AG09319 (cell line): Measurements from ENCODE around the gene TMEM170B.

Source experiments
- DNase-seq: peaks from one replicate; pipeline ENCODE4 v3.0.0-alpha.2; 2010; ENCODE audit warnings: low read depth; ENCODE audit errors: extremely low read depth
- TF ChIP-seq, protein P1 (sequence below): IDR thresholded peaks from 2 replicates; pipeline ENCODE4 v1.5.1; 2011; ENCODE audit warnings: low read depth, mild to moderate bottlenecking, inconsistent platforms, low read length, moderate library complexity

Gene TMEM170B

DNA sequence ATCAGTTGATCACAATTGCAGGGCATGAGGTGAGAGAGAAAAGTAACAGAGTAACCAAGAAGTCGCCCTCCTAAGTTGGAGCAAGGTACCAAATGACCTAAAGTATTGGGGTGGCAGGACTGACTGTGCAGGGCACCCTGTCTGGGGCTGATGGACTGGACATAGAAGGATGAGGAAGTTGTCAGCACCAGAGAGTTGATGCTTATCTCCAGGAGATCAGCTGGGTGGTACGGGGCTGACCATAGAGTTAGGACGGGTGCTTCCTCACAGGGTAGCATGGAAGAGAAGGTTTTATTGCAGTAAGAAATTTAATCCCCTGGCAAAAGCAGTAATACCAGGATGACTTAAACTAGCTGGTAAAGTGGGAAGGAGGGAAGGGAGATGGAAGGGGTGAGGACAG lies 66.7 kb downstream of the TMEM170B start:
- TF ChIP-seq, protein P1, sequence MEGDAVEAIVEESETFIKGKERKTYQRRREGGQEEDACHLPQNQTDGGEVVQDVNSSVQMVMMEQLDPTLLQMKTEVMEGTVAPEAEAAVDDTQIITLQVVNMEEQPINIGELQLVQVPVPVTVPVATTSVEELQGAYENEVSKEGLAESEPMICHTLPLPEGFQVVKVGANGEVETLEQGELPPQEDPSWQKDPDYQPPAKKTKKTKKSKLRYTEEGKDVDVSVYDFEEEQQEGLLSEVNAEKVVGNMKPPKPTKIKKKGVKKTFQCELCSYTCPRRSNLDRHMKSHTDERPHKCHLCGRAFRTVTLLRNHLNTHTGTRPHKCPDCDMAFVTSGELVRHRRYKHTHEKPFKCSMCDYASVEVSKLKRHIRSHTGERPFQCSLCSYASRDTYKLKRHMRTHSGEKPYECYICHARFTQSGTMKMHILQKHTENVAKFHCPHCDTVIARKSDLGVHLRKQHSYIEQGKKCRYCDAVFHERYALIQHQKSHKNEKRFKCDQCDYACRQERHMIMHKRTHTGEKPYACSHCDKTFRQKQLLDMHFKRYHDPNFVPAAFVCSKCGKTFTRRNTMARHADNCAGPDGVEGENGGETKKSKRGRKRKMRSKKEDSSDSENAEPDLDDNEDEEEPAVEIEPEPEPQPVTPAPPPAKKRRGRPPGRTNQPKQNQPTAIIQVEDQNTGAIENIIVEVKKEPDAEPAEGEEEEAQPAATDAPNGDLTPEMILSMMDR = no peak
- DNase-seq = no peak

DNA sequence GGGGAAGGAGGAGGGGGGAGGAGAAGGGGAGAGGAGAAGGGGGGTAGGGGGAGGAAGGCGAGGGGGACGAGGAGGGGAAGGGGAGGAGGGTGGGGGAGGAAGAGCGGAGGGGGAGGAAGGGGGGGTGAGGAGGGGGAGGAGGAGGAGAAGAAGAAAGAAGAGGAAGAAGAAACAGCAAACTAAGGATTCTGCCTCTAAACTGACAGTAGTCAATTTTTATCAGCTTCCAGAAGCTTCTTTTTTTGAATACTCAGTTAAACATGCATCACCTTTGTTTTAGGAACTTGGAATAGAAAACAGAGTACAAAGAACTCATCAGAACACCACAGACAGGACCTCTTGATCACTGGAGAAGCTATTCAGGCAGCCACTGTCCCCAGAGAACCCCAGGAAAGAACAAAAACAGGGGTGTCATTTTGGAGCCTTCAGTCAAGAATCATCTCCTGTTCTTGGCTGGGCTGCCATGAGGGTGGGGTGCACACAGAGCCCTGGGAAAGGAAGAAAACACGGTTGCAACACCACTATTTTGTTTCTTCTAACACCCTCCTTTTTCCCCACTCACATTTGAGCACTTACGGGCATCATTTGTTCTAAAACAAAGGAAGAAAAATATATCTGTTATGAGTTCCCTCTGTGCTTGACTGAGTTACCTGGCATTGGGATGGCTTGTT lies 67.4 kb downstream of the TMEM170B start:
- no peak for DNase-seq
- TF ChIP-seq, protein P1 = no peak

DNA sequence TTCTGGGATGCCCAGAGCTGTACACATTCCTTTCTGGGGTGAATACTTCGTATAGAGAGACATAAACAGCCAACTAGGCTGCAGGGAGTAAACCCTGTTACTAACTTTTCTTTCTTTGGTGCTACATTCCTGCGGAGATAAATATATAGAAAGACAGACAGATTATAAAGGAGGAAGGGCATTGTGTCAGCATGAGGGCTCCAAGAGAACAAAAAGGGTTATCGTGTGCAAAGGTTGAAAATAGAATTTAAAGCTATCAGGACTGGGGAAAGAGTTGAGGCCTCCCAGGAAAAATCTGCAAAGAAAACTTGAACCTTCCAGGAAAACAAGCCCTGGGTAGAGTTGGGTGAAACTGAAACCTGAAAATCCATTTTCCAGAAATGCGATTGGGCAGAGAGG lies 68.0 kb downstream of the TMEM170B start:
- TF ChIP-seq, protein P1 = no peak
- DNase-seq = no peak

- no peak for DNase-seq
- TF ChIP-seq, protein P1 = no peak
These were observed 68.8 kb downstream of the TMEM170B start for GRCh38 chr6:11606332-11606731.

DNA sequence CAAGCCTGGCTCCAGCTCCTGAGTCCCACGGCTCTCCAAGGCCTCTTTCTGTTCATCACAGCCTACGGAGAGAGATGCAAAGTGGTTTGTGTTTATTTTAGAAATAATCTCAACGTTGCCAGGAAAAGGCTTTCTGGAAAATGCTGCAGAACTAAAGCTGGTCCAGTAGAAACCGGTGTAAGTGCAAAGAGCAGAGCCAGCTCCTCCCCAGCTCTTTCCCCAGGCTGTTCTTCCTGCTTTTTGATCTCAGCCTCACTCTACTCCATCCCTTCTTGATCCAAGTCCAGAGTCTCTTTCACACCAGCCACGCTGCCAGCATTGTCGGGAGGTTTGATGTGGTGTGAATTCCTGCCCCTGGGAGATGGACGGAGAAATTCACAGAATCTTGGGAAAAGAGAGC lies 69.8 kb downstream of the TMEM170B start:
- TF ChIP-seq, protein P1 = no peak
- DNase-seq = no peak

- no peak for DNase-seq
- TF ChIP-seq, protein P1 = no peak
These were observed 71.2 kb downstream of the TMEM170B start for GRCh38 chr6:11608600-11609323.

DNA sequence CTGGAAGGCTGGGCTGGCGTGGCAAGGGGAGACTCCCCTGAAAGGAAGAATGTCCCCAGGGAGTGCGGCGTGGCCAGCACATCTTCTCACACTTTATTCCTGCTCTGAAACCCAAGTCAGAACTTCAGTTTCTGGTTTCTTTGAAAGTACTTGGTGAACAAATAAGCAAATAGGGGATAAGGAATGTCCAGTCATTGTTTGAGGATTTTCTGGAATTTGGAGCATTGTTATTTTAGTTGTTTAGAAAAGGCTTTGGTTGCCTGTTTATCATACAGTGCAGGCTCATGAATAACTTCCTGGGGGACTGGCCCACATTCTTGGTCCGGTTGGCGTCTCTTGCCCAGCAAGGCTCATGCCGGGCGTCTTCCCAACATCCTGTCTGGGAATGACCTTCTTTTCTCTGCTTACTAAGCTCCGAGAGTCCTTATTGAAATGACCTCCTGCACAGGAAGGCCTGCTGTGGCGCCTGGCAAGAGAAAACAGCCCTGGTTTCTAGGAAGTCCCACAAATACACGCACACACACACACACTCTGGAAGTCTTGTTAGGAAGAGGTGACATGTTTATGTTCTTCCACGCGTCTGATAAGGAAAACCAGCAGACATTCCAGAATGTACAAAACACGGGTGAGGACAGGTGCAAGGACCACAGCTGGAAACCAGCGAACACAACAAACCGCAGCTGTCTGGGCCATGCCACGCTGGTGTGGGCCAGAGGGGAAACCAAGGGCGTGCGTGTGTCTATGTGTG lies 71.9 kb downstream of the TMEM170B start:
- peak; percentile 78 for DNase-seq
- TF ChIP-seq, protein P1 = no peak
